KMS-11 (cell line): ENCODE data around the gene CHST13.
A peak's percentile ranks its signal among the peaks of the same experiment; 100 is the strongest.

ENCODE experiments used
- H2AFZ ChIP-seq: fragments of 200-600 bp; sonication (generic); 2 replicates; pipeline ENCODE4 v1.6.1; 2016; ENCODE audit warnings: antibody characterized with exemption, mixed run types, low read depth
- H3K27ac ChIP-seq: fragments of 200-600 bp; sonication (generic); 2 replicates; pipeline ENCODE4 v1.6.1; 2016; ENCODE audit warnings: mild to moderate bottlenecking, mixed run types
- H3K27me3 ChIP-seq: fragments of 200-600 bp; sonication (generic); 2 replicates; pipeline ENCODE4 v1.6.1; 2017; ENCODE audit warnings: mild to moderate bottlenecking, low read depth, mixed run types, moderate library complexity; ENCODE audit not compliant: insufficient read depth
- H3K36me3 ChIP-seq: fragments of 200-600 bp; sonication (generic); 2 replicates; pipeline ENCODE4 v1.6.1; 2017; ENCODE audit warnings: mild to moderate bottlenecking, mixed run types; ENCODE audit not compliant: insufficient read depth
- H3K4me1 ChIP-seq: fragments of 200-600 bp; sonication (generic); 2 replicates; pipeline ENCODE4 v1.6.1; 2016; ENCODE audit warnings: mild to moderate bottlenecking, low read depth, mixed run types; ENCODE audit not compliant: poor library complexity, severe bottlenecking
- H3K4me2 ChIP-seq: fragments of 200-600 bp; sonication (generic); 2 replicates; pipeline ENCODE4 v1.7.0; 2016; ENCODE audit warnings: mild to moderate bottlenecking, mixed run types
- H3K4me3 ChIP-seq: fragments of 200-600 bp; sonication (generic); IDR thresholded peaks from 2 replicates; pipeline ENCODE4 v1.6.1; 2017; ENCODE audit warnings: low read depth, low read length, mixed read lengths; ENCODE audit not compliant: insufficient read depth
- H3K79me2 ChIP-seq: fragments of 200-600 bp; sonication (generic); 2 replicates; pipeline ENCODE4 v1.6.1; 2016; ENCODE audit warnings: low read depth, mixed run types; ENCODE audit not compliant: insufficient read depth
- H3K9ac ChIP-seq: fragments of 200-600 bp; sonication (generic); 2 replicates; pipeline ENCODE4 v1.6.1; 2016; ENCODE audit warnings: mild to moderate bottlenecking, mixed run types
- H4K20me1 ChIP-seq: fragments of 200-600 bp; sonication (generic); 2 replicates; pipeline ENCODE4 v1.6.1; 2016; ENCODE audit warnings: mild to moderate bottlenecking, mixed run types; ENCODE audit not compliant: insufficient read depth
- CTCF ChIP-seq: fragments of 200-600 bp; sonication (generic); conservative IDR thresholded peaks from 2 replicates; pipeline ENCODE4 v1.6.1; 2017; ENCODE audit warnings: low read depth, mild to moderate bottlenecking, antibody characterized with exemption, low read length, moderate library complexity, mixed read lengths

CHST13 gene

GRCh38 chr3:126523745-126524428 lies at the start of gene CHST13:
CHST13 (plus strand) TSS chr3:126524155; CDS start chr3:126524333, 178 bp downstream.
- Histone ChIP-seq H3K4me2 (no peak within 1 kb of the TSS), H3K27me3 (0 out of 2 replicates have a peak, but pooled peaks cover 2% of the 10 kb centered on the region), H3K9ac (no peak within 1 kb of the TSS), H3K36me3 (no peaks in the 10 kb centered on the region), H4K20me1 (no peaks in the 10 kb centered on the region), H2AFZ (no peak within 1 kb of the TSS), H3K79me2 (no peaks in the 10 kb centered on the region), H3K4me1 (no peaks in the 10 kb centered on the region), H3K4me3 (no peak within 1 kb of the TSS), H3K27ac (no peak within 1 kb of the TSS)
- TF ChIP-seq CTCF = no peak

DNA sequence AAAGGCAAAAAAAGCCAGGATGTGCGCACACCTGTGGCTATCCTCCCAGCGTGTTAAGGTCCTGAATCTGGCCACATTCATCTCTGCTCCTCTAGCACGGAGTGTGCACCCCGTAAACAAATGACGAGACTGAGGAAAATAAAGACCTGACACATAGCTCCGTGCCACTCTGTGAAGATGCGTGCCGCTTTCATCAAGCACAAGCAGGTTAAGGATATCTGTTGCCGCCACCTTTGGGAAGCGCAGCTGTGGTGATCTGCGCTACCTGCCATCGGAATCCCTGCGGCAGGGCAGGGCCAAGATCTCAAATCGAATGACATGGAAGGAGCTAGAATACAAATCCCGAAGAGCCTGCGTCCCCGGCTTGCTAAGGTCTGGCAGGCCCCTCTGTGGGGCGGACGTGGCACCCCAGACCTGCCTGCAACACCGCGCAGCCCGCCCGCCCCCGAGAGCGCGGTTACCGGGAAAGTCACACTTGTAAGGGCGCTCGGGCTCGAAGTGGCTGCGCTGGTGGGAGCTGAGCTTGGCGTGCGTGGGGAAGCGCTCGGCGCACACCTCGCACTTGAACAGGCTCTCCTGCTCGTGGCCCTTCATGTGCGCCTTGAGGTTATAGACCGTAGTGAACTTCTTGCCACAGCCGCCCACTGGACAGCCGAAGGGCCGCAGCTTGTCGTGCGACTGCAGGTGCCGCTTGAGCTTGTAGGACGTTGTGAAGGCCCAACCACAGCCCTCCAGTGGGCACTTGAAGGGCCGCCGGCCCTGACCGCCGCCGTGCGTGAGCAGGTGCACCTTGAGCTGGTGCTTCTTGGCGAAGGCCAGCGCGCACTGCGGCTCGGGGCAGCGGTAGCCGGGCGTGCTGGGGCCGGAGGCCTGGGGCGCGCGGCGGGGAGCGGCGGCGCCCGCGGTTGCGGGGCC lies 49.2 kb upstream of the CHST13 start:
- peak overlapping the region; percentile 53; the same call in 1 of the 2 replicates for H3K9ac ChIP-seq
- peak overlapping the region; percentile 46 for H3K27ac ChIP-seq
- H3K79me2 ChIP-seq = peaks cover 44% of the 10 kb centered on the region
- peak overlapping the region; percentile 59 for H3K4me3 ChIP-seq
- TF ChIP-seq CTCF = no peak
- H4K20me1 ChIP-seq = no peaks in the 10 kb centered on the region
- H3K36me3 ChIP-seq = peaks cover 10% of the 10 kb centered on the region; the same call in 1 of the 2 replicates
- H2AFZ ChIP-seq = peak overlapping the region; percentile 31; the same call in 1 of the 2 replicates
- H3K4me2 ChIP-seq = peak overlapping the region; percentile 65
- H3K27me3 ChIP-seq = no peaks in the 10 kb centered on the region
- H3K4me1 ChIP-seq = peaks cover 26% of the 10 kb centered on the region

DNA sequence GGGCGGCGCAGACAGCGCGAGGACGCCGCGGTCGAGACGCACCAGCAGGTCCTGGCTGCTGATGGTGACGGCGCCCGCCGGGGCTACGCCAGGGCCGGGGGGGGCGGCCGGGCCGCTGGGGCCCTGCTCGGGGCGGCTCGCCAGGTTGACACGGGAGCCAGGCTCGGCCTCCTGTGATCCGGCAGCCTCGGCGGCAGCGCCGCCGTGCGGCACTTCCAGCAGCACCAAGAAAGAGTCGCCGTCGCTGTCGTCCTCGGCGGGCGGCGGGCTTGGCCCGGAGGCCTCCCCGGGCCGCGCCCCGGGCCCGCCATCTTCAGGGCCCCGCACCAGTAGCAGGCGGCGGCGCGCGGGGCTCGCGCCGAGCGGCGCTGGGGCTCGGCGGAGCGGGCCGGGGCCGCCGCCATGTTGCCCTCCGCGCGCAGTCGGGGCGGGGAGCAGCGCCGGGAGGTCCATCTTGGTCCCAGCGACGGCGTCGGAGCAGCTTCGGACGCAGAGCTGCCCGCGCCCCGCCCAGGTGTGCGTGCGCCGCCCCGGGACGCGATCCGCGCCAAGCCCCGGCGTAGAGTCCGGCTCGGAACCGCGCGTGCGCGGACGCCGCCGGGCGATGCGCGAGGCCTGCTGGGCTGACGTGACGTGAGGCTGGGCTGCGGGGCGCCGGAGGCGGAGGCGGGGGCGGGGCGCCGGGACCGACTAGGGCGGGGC lies 48.4 kb upstream of the CHST13 start, which contains the start of gene ZXDC:
Gene ZXDC (minus strand): TSS at position 479 of the 702 bp plus-strand sequence. CDS start 26 bp downstream, at position 453.
- Histone ChIP-seq H3K27ac (peak within 1 kb of the TSS; percentile 46), H3K9ac (peak within 1 kb of the TSS; percentile 53; the same call in 1 of the 2 replicates), H2AFZ (peak within 1 kb of the TSS; percentile 100), H3K4me1 (peaks cover 26% of the 10 kb centered on the region), H3K79me2 (peaks cover 36% of the 10 kb centered on the region), H3K36me3 (peaks cover 6% of the 10 kb centered on the region; the same call in 1 of the 2 replicates), H3K27me3 (no peaks in the 10 kb centered on the region), H4K20me1 (no peaks in the 10 kb centered on the region), H3K4me2 (peak within 1 kb of the TSS; percentile 65), H3K4me3 (peak within 1 kb of the TSS; percentile 59)
- TF ChIP-seq CTCF = no peak; the same call in 1 of the 2 replicates
